ENCODE results near the gene DCST1. TPM values are rescaled to one million over a fixed set of nuclear protein-coding genes. Genes with fewer than 3 reads are reported as not detected.

Gene DCST1
- total RNA-seq, 1 experiment from 2014 or later: not detected

GRCh38 chr1:155061381-155062150, 27.9 kb downstream of the DCST1 start:
- DNase-seq (ENCODE audit: low spot score): peak; percentile 94
- no peak for TF ChIP-seq EZH2 (IDR thresholded peaks at IDR 0.05; ENCODE audit: borderline replicate concordance, low read depth, low read length, poor library complexity, severe bottlenecking)
- TF ChIP-seq, protein P1, sequence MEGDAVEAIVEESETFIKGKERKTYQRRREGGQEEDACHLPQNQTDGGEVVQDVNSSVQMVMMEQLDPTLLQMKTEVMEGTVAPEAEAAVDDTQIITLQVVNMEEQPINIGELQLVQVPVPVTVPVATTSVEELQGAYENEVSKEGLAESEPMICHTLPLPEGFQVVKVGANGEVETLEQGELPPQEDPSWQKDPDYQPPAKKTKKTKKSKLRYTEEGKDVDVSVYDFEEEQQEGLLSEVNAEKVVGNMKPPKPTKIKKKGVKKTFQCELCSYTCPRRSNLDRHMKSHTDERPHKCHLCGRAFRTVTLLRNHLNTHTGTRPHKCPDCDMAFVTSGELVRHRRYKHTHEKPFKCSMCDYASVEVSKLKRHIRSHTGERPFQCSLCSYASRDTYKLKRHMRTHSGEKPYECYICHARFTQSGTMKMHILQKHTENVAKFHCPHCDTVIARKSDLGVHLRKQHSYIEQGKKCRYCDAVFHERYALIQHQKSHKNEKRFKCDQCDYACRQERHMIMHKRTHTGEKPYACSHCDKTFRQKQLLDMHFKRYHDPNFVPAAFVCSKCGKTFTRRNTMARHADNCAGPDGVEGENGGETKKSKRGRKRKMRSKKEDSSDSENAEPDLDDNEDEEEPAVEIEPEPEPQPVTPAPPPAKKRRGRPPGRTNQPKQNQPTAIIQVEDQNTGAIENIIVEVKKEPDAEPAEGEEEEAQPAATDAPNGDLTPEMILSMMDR (conservative IDR thresholded peaks at IDR 0.05; ENCODE audit: low read depth, low read length): peak; percentile 98
- Histone ChIP-seq H3K27me3 (replicated peaks; ENCODE audit: insufficient read depth, low read depth, low read length, poor library complexity) (no peaks in the 10 kb centered on the region), H3K4me3 (ENCODE audit: low read depth, low read length, poor library complexity, severe bottlenecking) (peak overlapping the region; percentile 81), H3K27ac (ENCODE audit: low read depth, low read length, poor library complexity, severe bottlenecking) (no peak overlapping the region), H3K36me3 (ENCODE audit: insufficient read depth, low read length, poor library complexity, severe bottlenecking) (no peaks in the 10 kb centered on the region), H3K4me1 (ENCODE audit: insufficient read depth, low read length, poor library complexity, severe bottlenecking) (peaks cover 31% of the 10 kb centered on the region), H3K9me3 (ENCODE audit: low read depth, low read length, poor library complexity, severe bottlenecking) (no peaks in the 10 kb centered on the region)
- intact Hi-C loops (cut with micrococcal nuclease; ENCODE audit: unreplicated experiment): loop anchor here (5.0 kb wide), 3 partner anchors 99 to 579 kb away; partner anchors contain the start of genes PYGO2 and UBE2Q1
- ChIA-PET POLR2A (ENCODE audit: low non-redundant PET) (no interaction called here), CTCF (interaction anchor here (0.6 to 3.8 kb wide), 10 partner anchors 9 to 502 kb away, joined by 3 to 35 read pairs (median 4); partner anchors contain the start of genes ADAM15 and PBXIP1)
- BruUV-seq (replicated peaks): no TSS peak

GRCh38 chr1:155062151-155062686, 28.6 kb downstream of the DCST1 start:
- BruUV-seq (replicated peaks): no TSS peak
- ChIA-PET POLR2A (ENCODE audit: low non-redundant PET) (no interaction called here), CTCF (interaction anchor here (0.6 to 3.8 kb wide), 9 partner anchors 10 to 502 kb away, joined by 3 to 35 read pairs (median 4); partner anchors contain the start of genes ADAM15 and PBXIP1)
- Histone ChIP-seq H3K36me3 (ENCODE audit: insufficient read depth, low read length, poor library complexity, severe bottlenecking) (no peaks in the 10 kb centered on the region), H3K27ac (ENCODE audit: low read depth, low read length, poor library complexity, severe bottlenecking) (no peak overlapping the region), H3K27me3 (replicated peaks; ENCODE audit: insufficient read depth, low read depth, low read length, poor library complexity) (no peaks in the 10 kb centered on the region), H3K9me3 (ENCODE audit: low read depth, low read length, poor library complexity, severe bottlenecking) (no peaks in the 10 kb centered on the region), H3K4me1 (ENCODE audit: insufficient read depth, low read length, poor library complexity, severe bottlenecking) (peaks cover 31% of the 10 kb centered on the region), H3K4me3 (ENCODE audit: low read depth, low read length, poor library complexity, severe bottlenecking) (peak overlapping the region; percentile 81)
- no peak for DNase-seq (ENCODE audit: low spot score)
- intact Hi-C loops (cut with micrococcal nuclease; ENCODE audit: unreplicated experiment): loop anchor here (5.0 kb wide), 3 partner anchors 100 to 580 kb away; partner anchors contain the start of genes PYGO2 and UBE2Q1
- TF ChIP-seq, protein P1 (conservative IDR thresholded peaks at IDR 0.05; ENCODE audit: low read depth, low read length): no peak
- no peak for TF ChIP-seq EZH2 (IDR thresholded peaks at IDR 0.05; ENCODE audit: borderline replicate concordance, low read depth, low read length, poor library complexity, severe bottlenecking)

- ChIA-PET POLR2A (ENCODE audit: low non-redundant PET) (no interaction called here), CTCF (interaction anchor here (0.8 to 3.8 kb wide), 2 partner anchors 16 to 22 kb away, joined by 3 to 35 read pairs; partner anchors contain the start of gene EFNA3)
- H3K36me3 ChIP-seq (ENCODE audit: insufficient read depth, low read length, poor library complexity, severe bottlenecking): no peaks in the 10 kb centered on the region
- BruUV-seq (replicated peaks): no TSS peak
- no peaks in the 10 kb centered on the region for H3K9me3 ChIP-seq (ENCODE audit: low read depth, low read length, poor library complexity, severe bottlenecking)
- DNase-seq (ENCODE audit: low spot score): peak; percentile 89
- H3K4me3 ChIP-seq (ENCODE audit: low read depth, low read length, poor library complexity, severe bottlenecking): peak overlapping the region; percentile 81
- peaks cover 31% of the 10 kb centered on the region for H3K4me1 ChIP-seq (ENCODE audit: insufficient read depth, low read length, poor library complexity, severe bottlenecking)
- intact Hi-C loops (cut with micrococcal nuclease; ENCODE audit: unreplicated experiment): loop anchor here (1.0 to 5.0 kb wide), 4 partner anchors 21 to 581 kb away; partner anchors contain the start of genes PYGO2 and UBE2Q1
- H3K27ac ChIP-seq (ENCODE audit: low read depth, low read length, poor library complexity, severe bottlenecking): no peak overlapping the region
- no peak for TF ChIP-seq EZH2 (IDR thresholded peaks at IDR 0.05; ENCODE audit: borderline replicate concordance, low read depth, low read length, poor library complexity, severe bottlenecking)
- TF ChIP-seq, protein P1 (conservative IDR thresholded peaks at IDR 0.05; ENCODE audit: low read depth, low read length): peak; percentile 89
- no peaks in the 10 kb centered on the region for H3K27me3 ChIP-seq (replicated peaks; ENCODE audit: insufficient read depth, low read depth, low read length, poor library complexity)
Observed at GRCh38 chr1:155062702-155063411, 29.2 kb downstream of the DCST1 start.
